ENCODE results near the gene TRPC4AP. TPM values are rescaled to one million over a fixed set of nuclear protein-coding genes. Genes with fewer than 3 reads are reported as not detected.
A peak's percentile ranks its signal among the peaks of the same experiment; 100 is the strongest.

Gene TRPC4AP
- total RNA-seq, 2 donors from 2014 or later = 84.2 to 103 TPM

DNA sequence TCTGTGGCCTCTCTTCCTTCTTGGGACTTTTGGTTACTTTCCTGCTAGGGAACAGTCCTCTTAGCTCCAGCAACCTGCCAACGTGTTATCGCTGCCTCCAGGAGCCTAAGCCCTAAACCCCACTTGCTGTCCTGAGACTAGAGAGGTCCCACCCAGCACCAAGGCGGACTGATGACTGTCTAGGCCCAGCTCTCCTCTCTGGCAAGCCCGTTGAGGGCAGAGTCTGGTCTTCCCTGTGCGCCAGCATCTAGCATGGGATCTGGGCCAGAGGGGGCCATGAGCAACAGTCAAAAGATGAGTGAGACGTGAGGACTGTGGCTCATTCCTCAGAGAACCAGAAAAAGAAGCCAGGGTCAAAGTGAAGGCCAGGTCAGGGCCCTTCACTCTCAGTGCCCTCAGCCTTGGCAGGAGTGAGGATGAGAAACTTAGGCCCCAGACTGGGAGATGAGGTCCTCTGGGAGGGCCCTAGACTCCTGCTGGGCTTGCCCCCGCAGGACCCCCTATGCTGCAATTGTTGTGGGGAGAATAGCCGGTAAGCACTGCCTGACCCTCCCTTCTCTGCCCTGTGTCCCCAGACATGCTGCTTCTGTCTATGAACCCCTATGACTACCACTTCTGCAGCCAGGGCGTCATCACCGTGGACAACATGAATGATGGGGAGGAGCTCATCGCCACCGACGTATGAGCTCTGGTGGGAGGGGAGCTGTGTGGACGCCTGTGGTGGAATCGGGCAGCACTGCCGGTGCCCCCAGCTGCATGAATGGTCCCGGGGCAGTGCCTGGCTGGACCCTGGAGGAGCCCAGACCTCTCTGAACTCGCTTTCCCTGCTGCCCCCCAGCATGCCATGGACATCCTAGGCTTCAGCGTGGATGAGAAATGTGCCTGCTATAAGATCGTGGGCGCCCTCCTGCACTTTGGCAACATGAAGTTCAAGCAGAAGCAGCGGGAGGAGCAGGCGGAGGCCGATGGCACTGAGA lies 106.0 kb downstream of the TRPC4AP start:
- H3K27me3 Mint-ChIP-seq (ENCODE audit: insufficient read depth) = peaks cover 17% of the 10 kb centered on the region

DNA sequence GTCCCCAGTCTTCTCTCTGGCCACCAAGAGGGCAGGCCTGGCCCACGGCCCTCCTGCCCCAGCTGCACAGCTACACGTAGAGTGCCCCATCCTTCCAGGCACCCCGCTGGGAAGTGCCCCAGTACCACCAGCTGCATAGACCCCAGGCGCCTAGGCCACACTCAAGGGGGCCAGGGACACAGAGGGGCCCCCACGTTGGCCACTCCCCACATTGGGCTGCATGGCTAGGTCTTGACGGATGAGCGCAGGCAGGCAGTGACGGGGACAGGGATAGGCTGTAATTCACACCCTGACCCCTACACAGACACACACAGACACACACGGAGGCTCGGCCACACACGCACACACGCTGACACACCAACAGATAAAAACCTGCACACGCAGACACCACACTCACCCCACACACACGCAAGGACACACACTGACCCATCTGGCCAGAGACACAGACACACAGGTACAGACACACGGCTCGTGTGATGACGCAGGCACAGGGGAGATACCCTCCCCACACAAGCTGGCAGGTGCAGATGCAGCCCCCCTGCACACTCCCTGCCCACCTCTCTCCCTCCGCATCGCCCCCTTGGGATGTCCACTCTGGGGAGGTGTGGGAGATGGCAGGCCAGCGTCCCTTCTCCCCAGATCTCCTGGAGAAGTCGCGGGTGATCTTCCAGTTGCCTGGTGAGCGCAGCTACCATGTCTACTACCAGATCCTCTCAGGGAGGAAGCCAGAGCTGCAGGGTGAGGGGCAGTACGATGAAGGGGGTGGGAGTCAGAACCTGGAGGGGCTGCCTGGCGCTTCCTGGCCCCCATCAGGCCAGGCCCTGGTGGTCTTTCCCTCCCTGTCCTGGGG lies 106.9 kb downstream of the TRPC4AP start:
- no peaks in the 10 kb centered on the region for H3K9me3 Mint-ChIP-seq
- H3K4me1 Mint-ChIP-seq = peaks cover 9% of the 10 kb centered on the region
- peak overlapping the region; percentile 38 for H3K27ac Mint-ChIP-seq
- H3K36me3 ChIP-seq (ENCODE audit: control insufficient read depth, insufficient read depth, low read length) = no peaks in the 10 kb centered on the region
- no peak overlapping the region for H3K27ac ChIP-seq (ENCODE audit: low read depth, low read length)
- no peak overlapping the region for H3K4me3 Mint-ChIP-seq
- TF ChIP-seq, protein P1, sequence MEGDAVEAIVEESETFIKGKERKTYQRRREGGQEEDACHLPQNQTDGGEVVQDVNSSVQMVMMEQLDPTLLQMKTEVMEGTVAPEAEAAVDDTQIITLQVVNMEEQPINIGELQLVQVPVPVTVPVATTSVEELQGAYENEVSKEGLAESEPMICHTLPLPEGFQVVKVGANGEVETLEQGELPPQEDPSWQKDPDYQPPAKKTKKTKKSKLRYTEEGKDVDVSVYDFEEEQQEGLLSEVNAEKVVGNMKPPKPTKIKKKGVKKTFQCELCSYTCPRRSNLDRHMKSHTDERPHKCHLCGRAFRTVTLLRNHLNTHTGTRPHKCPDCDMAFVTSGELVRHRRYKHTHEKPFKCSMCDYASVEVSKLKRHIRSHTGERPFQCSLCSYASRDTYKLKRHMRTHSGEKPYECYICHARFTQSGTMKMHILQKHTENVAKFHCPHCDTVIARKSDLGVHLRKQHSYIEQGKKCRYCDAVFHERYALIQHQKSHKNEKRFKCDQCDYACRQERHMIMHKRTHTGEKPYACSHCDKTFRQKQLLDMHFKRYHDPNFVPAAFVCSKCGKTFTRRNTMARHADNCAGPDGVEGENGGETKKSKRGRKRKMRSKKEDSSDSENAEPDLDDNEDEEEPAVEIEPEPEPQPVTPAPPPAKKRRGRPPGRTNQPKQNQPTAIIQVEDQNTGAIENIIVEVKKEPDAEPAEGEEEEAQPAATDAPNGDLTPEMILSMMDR (conservative IDR thresholded peaks at IDR 0.05) = no peak
- H3K4me1 ChIP-seq (ENCODE audit: control insufficient read depth, insufficient read depth, low read length) = no peaks in the 10 kb centered on the region
- H3K27me3 Mint-ChIP-seq (ENCODE audit: insufficient read depth) = peaks cover 17% of the 10 kb centered on the region
- peaks cover 6% of the 10 kb centered on the region for H3K36me3 Mint-ChIP-seq (ENCODE audit: low read depth)
- H3K27me3 ChIP-seq (ENCODE audit: control insufficient read depth, insufficient read depth, low read length, poor library complexity, severe bottlenecking) = no peaks in the 10 kb centered on the region
- DNase-seq = no peak
- H3K9me3 ChIP-seq (ENCODE audit: control insufficient read depth, low read length) = no peaks in the 10 kb centered on the region
- H3K9ac ChIP-seq (ENCODE audit: extremely low read depth, low read length, poor library complexity, severe bottlenecking) = no peak overlapping the region
- no peak overlapping the region for H3K4me3 ChIP-seq (ENCODE audit: low read length)
- WGBS, 2 experiments (ENCODE audit: insufficient coverage in 1 of 2, insufficient read length in 1 of 2) = 89 to 91% methylated on average over 10 to 25 of the region's 25 CpGs

More for the DNA sequence above, 106.0 kb downstream of the TRPC4AP start:
- H3K27ac Mint-ChIP-seq = no peak overlapping the region
- Histone ChIP-seq H3K4me3 (ENCODE audit: low read length) (no peak overlapping the region), H3K27me3 (ENCODE audit: control insufficient read depth, insufficient read depth, low read length, poor library complexity, severe bottlenecking) (no peaks in the 10 kb centered on the region), H3K9me3 (ENCODE audit: control insufficient read depth, low read length) (no peaks in the 10 kb centered on the region), H3K36me3 (ENCODE audit: control insufficient read depth, insufficient read depth, low read length) (no peaks in the 10 kb centered on the region), H3K4me1 (ENCODE audit: control insufficient read depth, insufficient read depth, low read length) (no peaks in the 10 kb centered on the region), H3K9ac (ENCODE audit: extremely low read depth, low read length, poor library complexity, severe bottlenecking) (no peak overlapping the region), H3K27ac (ENCODE audit: low read depth, low read length) (no peak overlapping the region)
- H3K4me1 Mint-ChIP-seq = peaks cover 9% of the 10 kb centered on the region
- H3K36me3 Mint-ChIP-seq (ENCODE audit: low read depth) = peaks cover 6% of the 10 kb centered on the region
- H3K4me3 Mint-ChIP-seq = no peak overlapping the region
- TF ChIP-seq, protein P1 (conservative IDR thresholded peaks at IDR 0.05) = no peak
- WGBS, 2 experiments (ENCODE audit: insufficient coverage in 1 of 2, insufficient read length in 1 of 2) = 87 to 93% methylated on average over 14 to 24 of the region's 24 CpGs
- H3K9me3 Mint-ChIP-seq = no peaks in the 10 kb centered on the region
- no peak for DNase-seq

DNA sequence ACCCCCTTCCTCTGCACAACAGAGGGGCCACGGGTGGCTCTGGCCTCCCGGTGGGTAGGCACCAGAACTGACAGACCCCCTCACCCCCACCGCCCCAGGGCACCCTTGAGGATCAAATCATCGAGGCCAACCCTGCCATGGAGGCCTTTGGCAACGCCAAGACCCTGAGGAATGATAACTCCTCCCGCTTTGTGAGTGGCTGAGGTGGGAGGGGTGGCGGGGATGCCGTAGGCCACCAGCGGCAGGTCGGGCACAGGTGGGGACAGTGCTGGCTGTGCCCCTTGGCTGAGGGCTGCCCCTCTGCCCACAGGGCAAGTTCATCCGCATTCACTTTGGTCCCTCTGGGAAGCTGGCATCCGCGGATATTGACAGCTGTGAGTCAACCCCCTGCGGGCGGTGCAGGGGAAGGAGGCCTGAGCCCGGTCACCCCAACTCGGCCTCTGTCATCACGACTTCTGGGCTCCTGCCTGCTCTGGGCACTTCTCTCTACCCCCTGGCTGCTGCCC lies 107.8 kb downstream of the TRPC4AP start:
- Mint-ChIP-seq H3K36me3 (ENCODE audit: low read depth) (peaks cover 6% of the 10 kb centered on the region), H3K27me3 (ENCODE audit: insufficient read depth) (peaks cover 17% of the 10 kb centered on the region), H3K27ac (peak overlapping the region; percentile 38), H3K4me1 (peaks cover 9% of the 10 kb centered on the region), H3K9me3 (no peaks in the 10 kb centered on the region), H3K4me3 (no peak overlapping the region)
- WGBS, 2 experiments (ENCODE audit: insufficient coverage in 1 of 2, insufficient read length in 1 of 2) = 83% methylated on average over 9 to 18 of the region's 18 CpGs
- Histone ChIP-seq H3K4me3 (ENCODE audit: low read length) (no peak overlapping the region), H3K27ac (ENCODE audit: low read depth, low read length) (no peak overlapping the region), H3K9me3 (ENCODE audit: control insufficient read depth, low read length) (no peaks in the 10 kb centered on the region), H3K27me3 (ENCODE audit: control insufficient read depth, insufficient read depth, low read length, poor library complexity, severe bottlenecking) (no peaks in the 10 kb centered on the region), H3K9ac (ENCODE audit: extremely low read depth, low read length, poor library complexity, severe bottlenecking) (no peak overlapping the region), H3K36me3 (ENCODE audit: control insufficient read depth, insufficient read depth, low read length) (no peaks in the 10 kb centered on the region), H3K4me1 (ENCODE audit: control insufficient read depth, insufficient read depth, low read length) (no peaks in the 10 kb centered on the region)
- no peak for DNase-seq
- TF ChIP-seq, protein P1 (conservative IDR thresholded peaks at IDR 0.05) = no peak
